IPS-15b (cell line): ENCODE measurements around the gene FMN1.
A peak's percentile ranks its signal among the peaks of the same experiment; 100 is the strongest.
"Not testable (repeated sequence)": the region's sequence is repeated elsewhere in the genome, so short reads cannot be mapped to it uniquely, and the experiment has no call there.

Experiments
- H3K27me3 ChIP-seq: one replicate; pipeline ENCODE4 v1.6.1; 2013; ENCODE audit warnings: low read length; ENCODE audit not compliant: control insufficient read depth, insufficient read depth
- H3K36me3 ChIP-seq: one replicate; pipeline ENCODE4 v1.6.1; 2013; ENCODE audit warnings: low read length; ENCODE audit not compliant: control insufficient read depth, insufficient read depth
- H3K4me1 ChIP-seq: one replicate; pipeline ENCODE4 v1.6.1; 2013; ENCODE audit warnings: mild to moderate bottlenecking, low read length; ENCODE audit not compliant: control insufficient read depth, insufficient read depth
- H3K4me3 ChIP-seq: one replicate; pipeline ENCODE4 v1.5.1; 2013; ENCODE audit warnings: low read depth, low read length
- H3K9ac ChIP-seq: one replicate; pipeline ENCODE4 v1.6.1; 2013; ENCODE audit warnings: low read depth, mild to moderate bottlenecking, low read length
- H3K9me3 ChIP-seq: one replicate; pipeline ENCODE4 v1.6.1; 2013; ENCODE audit warnings: mild to moderate bottlenecking, low read length; ENCODE audit not compliant: control insufficient read depth, insufficient read depth

Gene FMN1

DNA sequence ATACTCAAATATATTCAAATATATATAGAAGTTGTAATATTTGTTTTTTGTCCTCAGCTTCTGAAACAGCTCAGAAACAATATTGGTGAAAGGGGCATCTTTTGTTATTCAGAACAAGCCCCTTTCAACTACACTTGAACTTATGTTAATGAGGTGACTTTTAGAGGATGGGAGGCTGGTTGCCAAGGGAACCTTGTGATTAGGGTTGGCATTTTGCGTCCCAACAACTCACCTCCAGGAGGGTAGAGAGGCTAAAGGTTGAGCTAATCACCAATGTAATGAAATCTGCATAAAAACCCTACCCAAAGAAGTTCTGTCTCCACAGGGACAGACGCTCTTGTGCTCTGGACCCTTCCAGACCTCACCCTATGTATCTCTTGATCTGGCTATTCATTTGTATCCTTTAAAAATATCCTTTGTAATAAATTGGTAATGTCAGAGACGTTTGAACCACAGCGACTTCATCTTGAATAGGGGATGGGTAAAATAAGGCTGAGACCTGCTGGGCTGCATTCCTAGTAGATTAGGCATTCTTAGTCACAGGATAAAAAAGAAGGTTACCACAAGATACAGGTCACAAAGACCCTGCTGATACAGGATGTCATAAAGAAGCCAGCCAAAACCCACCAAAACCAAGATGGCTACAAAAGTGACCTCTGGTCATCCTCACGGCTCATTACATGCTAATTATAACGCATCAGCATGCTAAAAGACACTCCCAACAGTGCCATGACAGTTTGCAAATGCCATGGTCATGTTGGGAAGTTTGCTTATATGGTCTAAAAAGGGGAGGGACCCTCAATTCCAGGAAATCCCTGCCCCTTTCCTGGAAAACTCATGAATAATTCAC lies 111.1 kb downstream of the FMN1 start:
- H3K36me3 ChIP-seq: no peaks in the 10 kb centered on the region
- H3K4me3 ChIP-seq: no peak overlapping the region
- H3K27me3 ChIP-seq: no peaks in the 10 kb centered on the region
- no peak overlapping the region for H3K9ac ChIP-seq
- no peaks in the 10 kb centered on the region for H3K9me3 ChIP-seq
- peaks cover 18% of the 10 kb centered on the region for H3K4me1 ChIP-seq

DNA sequence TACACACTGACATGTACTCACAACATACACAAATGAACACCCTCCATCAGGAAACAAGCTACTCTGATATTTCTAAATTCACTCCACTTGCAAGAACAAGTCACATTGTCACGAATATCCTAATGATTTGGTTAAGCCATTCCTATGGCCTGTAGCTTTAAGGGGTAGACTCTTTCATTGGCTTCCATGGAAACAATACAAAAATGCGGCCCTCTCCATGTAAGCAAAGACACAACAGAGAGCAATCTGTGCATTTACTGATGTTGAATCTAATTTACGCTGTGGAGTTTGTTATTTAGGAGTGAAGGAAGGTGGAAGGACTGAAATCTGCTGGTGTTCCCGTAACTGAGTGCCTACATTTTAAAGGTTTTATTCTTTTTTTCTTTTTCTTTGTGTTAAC lies 114.5 kb downstream of the FMN1 start:
- H3K27me3 ChIP-seq: no peaks in the 10 kb centered on the region

DNA sequence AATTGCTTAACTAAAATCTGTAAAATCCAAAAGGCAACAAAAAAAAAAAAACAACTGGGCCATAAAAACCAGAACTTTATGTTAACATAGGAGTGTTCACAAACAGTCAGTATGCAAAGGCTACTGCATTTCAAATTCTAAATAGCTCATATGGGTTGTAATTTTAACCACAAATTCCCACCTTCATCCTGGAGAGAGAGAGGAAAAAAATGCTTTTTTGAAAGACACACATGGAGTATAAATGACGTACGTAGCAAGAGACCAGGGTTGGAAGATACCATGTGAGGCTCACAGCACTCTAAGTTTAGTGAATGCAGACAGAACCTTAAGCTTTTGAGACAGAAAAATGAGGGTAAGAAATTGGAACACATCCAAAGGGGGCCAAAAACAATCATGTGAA lies 115.9 kb downstream of the FMN1 start:
- no peak overlapping the region for H3K4me3 ChIP-seq
- no peak overlapping the region for H3K9ac ChIP-seq
- H3K4me1 ChIP-seq: peaks cover 11% of the 10 kb centered on the region
- H3K9me3 ChIP-seq: no peaks in the 10 kb centered on the region
- no peaks in the 10 kb centered on the region for H3K27me3 ChIP-seq
- H3K36me3 ChIP-seq: no peaks in the 10 kb centered on the region

More for the DNA sequence above, 114.5 kb downstream of the FMN1 start:
- H3K4me3 ChIP-seq: no peak overlapping the region
- no peak overlapping the region for H3K9ac ChIP-seq
- peaks cover 18% of the 10 kb centered on the region for H3K4me1 ChIP-seq
- no peaks in the 10 kb centered on the region for H3K36me3 ChIP-seq
- no peaks in the 10 kb centered on the region for H3K9me3 ChIP-seq

DNA sequence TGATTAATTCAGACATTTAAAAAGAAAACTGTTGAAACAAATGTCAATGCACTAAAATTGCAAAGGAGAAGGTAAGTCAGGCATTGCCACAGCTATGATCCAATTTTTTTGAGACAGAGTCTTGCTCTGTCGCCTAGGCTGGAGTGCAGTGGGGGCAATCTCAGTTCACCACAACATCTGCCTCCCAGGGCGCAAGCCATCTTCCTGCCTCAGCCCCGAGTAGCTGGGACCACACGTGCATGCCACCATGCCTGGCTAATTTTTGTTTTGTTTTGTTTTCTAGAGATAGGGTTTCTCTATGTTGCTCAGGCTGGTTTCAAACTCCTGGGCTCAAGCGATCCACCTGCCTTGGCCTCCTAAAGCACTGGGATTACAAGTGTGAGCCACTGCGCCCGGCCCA lies 117.6 kb downstream of the FMN1 start:
- H3K36me3 ChIP-seq: no peaks in the 10 kb centered on the region
- H3K9me3 ChIP-seq: no peaks in the 10 kb centered on the region
- H3K4me1 ChIP-seq: peaks cover 2% of the 10 kb centered on the region
- H3K27me3 ChIP-seq: no peaks in the 10 kb centered on the region
- H3K4me3 ChIP-seq: no peak overlapping the region
- H3K9ac ChIP-seq: no peak overlapping the region

DNA sequence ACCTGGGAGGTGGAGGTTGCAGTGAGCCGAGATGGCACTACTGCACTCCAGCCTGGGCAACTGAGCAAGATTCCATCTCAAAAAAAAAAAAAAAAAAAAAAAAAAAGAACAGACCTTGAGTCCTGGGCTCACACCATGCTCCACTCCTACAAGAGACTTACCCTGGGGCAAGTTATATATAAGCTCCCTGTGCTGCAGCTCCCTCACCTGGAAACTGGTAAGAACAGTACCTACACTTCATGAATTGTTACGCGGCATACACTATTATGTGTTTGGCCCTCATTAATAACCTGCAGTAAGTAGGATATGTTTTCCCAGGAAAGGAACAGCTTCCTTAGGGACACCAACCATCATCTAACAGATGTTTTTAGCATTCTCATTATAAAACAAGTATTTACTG lies 119.6 kb downstream of the FMN1 start:
- Histone ChIP-seq H3K9me3 (no peaks in the 10 kb centered on the region), H3K4me1 (no peaks in the 10 kb centered on the region), H3K36me3 (no peaks in the 10 kb centered on the region), H3K27me3 (no peaks in the 10 kb centered on the region), H3K9ac (no peak overlapping the region), H3K4me3 (no peak overlapping the region)

DNA sequence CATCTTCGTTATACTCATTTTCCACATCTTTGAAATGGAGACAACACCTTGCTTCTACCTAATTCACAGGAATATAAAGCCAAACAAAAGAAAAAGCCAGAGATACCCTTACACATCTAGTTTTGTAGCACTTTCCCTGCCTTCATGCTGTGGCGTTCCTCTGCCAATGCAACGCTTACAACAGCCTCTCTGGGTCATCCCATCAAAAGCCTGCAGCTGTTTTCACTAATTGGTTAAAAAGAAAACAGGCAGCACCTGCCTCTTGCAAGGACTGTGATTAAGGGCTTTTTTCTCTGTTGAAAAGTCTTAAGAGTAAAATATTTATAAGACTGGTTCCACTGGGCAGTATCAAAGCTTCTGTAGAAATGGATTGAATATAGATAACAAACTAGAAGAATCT lies 120.3 kb downstream of the FMN1 start:
- Histone ChIP-seq H3K36me3 (no peaks in the 10 kb centered on the region), H3K4me3 (no peak overlapping the region), H3K27me3 (no peaks in the 10 kb centered on the region), H3K4me1 (peaks cover 3% of the 10 kb centered on the region), H3K9ac (no peak overlapping the region), H3K9me3 (no peaks in the 10 kb centered on the region)

DNA sequence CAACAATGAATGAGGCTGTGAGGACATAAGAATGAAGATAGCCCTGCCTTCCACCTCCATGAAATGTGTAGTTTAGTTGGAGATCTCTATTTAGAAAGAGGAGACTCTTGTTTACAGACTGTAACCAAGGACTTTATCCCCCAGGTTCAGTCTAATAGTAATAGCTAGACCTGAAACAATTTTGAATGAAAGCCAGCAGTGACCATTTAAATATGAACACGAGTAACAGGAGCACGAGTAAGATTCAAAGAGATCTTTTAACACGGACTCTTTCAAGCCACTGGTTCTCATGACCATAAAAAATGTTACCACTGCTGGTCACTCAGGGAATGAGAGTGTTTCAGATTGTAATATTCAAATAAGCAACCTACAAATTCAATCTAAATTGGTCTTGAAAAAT lies 123.1 kb downstream of the FMN1 start:
- Histone ChIP-seq H3K27me3 (no peaks in the 10 kb centered on the region), H3K9me3 (no peaks in the 10 kb centered on the region), H3K4me3 (no peak overlapping the region), H3K36me3 (no peaks in the 10 kb centered on the region), H3K4me1 (peaks cover 26% of the 10 kb centered on the region), H3K9ac (no peak overlapping the region)

DNA sequence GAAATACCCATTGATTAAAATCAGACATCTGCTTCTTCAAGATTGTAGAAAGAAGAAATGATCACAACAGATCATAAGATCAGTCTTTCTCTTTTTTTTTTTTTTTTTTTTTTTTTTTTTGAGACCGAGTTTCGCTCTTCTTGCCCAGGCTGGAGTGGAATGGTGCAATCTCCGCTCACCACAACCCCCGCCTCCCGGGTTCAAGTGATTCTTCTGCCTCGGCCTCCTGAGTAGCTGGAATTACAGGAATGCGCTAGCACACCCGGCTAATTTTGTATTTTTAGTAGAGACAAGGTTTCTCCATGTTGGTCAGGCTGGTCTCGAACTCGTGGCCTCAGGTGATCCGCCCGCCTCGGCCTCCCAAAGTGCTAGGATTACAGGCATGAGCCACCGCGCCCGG lies 124.6 kb downstream of the FMN1 start:
- peaks cover 26% of the 10 kb centered on the region for H3K4me1 ChIP-seq
- not testable (repeated sequence) for H3K9ac ChIP-seq, H3K9me3 ChIP-seq, H3K27me3 ChIP-seq, H3K36me3 ChIP-seq, H3K4me3 ChIP-seq

DNA sequence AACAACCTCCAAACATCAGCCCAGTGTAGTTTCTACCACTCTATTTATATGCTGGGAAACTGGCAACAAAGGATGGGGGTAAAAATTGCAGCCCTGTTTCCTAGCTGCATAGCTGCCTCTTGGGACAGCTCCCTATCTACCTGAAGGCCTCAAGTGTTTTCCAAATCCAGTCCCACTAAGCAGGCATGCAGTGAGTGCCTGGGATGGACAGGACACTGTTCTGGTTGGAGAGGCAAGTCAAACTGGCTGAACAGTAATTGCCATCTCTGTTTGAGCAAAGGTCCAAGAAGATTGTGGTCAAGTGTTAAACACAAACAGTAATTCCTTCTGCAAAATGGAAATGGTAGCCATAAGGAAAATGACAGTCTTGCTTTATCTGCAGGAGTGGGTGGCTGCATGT lies 125.4 kb downstream of the FMN1 start:
- no peak overlapping the region for H3K4me3 ChIP-seq
- H3K4me1 ChIP-seq: peaks cover 26% of the 10 kb centered on the region
- no peak overlapping the region for H3K9ac ChIP-seq
- no peaks in the 10 kb centered on the region for H3K27me3 ChIP-seq
- no peaks in the 10 kb centered on the region for H3K36me3 ChIP-seq
- no peaks in the 10 kb centered on the region for H3K9me3 ChIP-seq

DNA sequence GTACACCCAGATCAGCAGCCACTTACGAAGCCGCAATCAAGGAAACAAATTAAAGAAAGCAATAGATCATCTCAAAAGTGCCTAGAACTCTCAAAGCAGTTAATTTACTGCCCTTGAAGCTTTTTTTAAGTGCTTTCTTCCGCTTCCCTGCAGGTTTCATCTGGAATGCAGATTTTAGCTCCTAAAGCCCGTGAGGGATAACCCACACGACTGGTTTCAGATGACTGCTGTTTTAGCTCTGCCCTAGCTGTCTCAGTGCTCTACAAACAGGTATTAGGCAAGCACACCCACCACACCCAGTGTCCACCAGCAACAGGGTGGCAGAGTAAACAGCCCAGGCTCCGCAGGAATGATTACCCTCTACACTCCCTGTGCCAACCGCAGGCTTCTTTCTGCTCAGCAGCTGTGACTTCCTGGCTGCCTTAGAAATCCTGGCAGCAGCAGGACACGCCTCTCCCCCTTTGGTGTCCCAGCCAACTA lies 126.0 kb downstream of the FMN1 start:
- H3K4me3 ChIP-seq: peak overlapping the region; percentile 19
- peaks cover 26% of the 10 kb centered on the region for H3K4me1 ChIP-seq
- no peak overlapping the region for H3K9ac ChIP-seq
- H3K9me3 ChIP-seq: no peaks in the 10 kb centered on the region
- no peaks in the 10 kb centered on the region for H3K27me3 ChIP-seq
- no peaks in the 10 kb centered on the region for H3K36me3 ChIP-seq

DNA sequence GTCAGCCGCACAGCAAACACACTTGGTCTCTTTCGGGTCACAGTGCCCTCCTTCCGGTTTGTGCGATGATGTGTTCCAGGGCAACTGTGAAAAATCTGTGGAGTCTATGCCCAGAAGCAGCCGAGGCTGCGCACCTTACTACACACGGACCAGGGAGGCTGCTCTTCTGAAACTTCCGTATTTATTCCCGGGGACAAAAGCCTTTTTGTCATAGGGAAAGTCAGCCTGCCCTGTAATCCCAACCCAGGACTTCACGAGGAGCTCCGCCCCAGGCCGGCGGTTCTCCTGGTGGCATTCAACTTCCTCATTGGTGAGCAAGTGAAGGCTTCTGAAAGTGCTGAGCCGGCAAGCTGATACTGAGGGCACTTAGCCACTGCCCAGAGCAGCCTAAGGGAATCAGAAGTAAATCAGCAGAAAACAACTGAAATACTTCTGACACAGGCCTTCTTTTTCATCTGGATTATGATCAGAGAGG lies 126.5 kb downstream of the FMN1 start:
- Histone ChIP-seq H3K9me3 (no peaks in the 10 kb centered on the region), H3K27me3 (no peaks in the 10 kb centered on the region), H3K36me3 (no peaks in the 10 kb centered on the region), H3K4me1 (peaks cover 26% of the 10 kb centered on the region), H3K4me3 (no peak overlapping the region), H3K9ac (peak overlapping the region; percentile 10)

DNA sequence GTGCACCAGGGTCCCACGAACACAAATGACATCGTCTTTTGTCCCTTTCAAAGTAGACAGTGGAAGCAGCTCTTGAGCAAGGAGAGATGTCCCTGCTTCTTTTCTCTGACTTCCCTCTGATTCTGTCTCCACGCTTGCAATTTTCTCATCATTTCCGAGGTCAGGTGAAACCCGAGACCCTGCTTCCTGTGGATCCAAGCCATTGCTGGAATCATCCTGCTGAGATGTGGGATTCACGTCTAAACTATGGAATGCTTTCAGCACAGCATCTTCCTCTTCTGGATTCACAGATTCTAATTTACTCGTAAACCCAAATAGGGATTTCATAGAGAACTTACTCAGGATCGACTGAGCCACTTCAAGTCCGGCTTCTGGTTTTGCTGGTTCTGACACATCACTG lies 127.1 kb downstream of the FMN1 start:
- Histone ChIP-seq H3K4me1 (peaks cover 26% of the 10 kb centered on the region), H3K9ac (no peak overlapping the region), H3K36me3 (no peaks in the 10 kb centered on the region), H3K4me3 (no peak overlapping the region), H3K27me3 (no peaks in the 10 kb centered on the region), H3K9me3 (no peaks in the 10 kb centered on the region)
